Vagina (tissue), 2 donors: ENCODE measurements around the gene HPX.

Experiments used
- POLR2A ChIP-seq, 2 donors: fragments of 450-650 bp; IDR thresholded peaks; one replicate each; pipeline ENCODE4 v1.6.1; 2017; ENCODE audit warnings: antibody characterized with exemption in 2 of 2, mild to moderate bottlenecking in 2 of 2, moderate library complexity in 2 of 2
- POLR2AphosphoS5 ChIP-seq, 2 donors: sonication (generic); formaldehyde crosslinking; IDR thresholded peaks; one replicate each; pipeline ENCODE4 v1.9.0; 2017; ENCODE audit warnings: antibody characterized with exemption in 2 of 2, mild to moderate bottlenecking in 2 of 2, low read depth in 1 of 2; ENCODE audit not compliant: insufficient read depth in 1 of 2
- TF ChIP-seq, protein P1 (sequence below), 3 experiments: fragments of 450-650 bp in 2 of 3; fragments of 200-600 bp in 1 of 3; sonication (generic) in 1 of 3; IDR thresholded peaks; one replicate each; pipeline ENCODE4 v1.5.1; 2017 to 2019; ENCODE audit warnings: antibody characterized with exemption in 3 of 3, mild to moderate bottlenecking in 2 of 3, moderate library complexity in 2 of 3

DNA sequence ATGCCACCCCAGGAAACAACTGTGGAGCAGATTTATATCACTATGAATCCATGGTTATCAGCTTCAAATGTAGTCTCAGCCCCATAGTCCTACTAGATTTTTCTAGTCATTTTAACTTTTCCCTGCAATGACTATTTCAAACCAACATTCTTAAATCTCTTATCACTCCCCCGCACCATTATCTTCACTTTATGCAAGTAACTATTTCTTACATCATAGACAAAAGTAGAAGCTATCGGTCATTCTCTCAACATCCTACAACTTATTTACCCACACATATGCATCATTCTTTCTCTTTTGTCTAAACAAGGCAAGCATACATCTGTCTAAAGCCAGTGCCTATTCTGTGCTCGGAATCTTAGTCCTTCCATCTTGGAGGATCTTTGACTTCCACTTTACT lies 44.9 kb upstream of the HPX start:
- TF ChIP-seq, protein P1, sequence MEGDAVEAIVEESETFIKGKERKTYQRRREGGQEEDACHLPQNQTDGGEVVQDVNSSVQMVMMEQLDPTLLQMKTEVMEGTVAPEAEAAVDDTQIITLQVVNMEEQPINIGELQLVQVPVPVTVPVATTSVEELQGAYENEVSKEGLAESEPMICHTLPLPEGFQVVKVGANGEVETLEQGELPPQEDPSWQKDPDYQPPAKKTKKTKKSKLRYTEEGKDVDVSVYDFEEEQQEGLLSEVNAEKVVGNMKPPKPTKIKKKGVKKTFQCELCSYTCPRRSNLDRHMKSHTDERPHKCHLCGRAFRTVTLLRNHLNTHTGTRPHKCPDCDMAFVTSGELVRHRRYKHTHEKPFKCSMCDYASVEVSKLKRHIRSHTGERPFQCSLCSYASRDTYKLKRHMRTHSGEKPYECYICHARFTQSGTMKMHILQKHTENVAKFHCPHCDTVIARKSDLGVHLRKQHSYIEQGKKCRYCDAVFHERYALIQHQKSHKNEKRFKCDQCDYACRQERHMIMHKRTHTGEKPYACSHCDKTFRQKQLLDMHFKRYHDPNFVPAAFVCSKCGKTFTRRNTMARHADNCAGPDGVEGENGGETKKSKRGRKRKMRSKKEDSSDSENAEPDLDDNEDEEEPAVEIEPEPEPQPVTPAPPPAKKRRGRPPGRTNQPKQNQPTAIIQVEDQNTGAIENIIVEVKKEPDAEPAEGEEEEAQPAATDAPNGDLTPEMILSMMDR (IDR thresholded peaks at IDR 0.05) = no peak
- TF ChIP-seq POLR2A (IDR thresholded peaks at IDR 0.05) = no peak
- no peak for TF ChIP-seq POLR2AphosphoS5 (IDR thresholded peaks at IDR 0.05; ENCODE audit: insufficient read depth in 1 of 2, low read depth in 1 of 2)
